ENCODE measurements around the gene KIF1A.
A peak's percentile ranks its signal among the peaks of the same experiment; 100 is the strongest.

Gene KIF1A

DNA sequence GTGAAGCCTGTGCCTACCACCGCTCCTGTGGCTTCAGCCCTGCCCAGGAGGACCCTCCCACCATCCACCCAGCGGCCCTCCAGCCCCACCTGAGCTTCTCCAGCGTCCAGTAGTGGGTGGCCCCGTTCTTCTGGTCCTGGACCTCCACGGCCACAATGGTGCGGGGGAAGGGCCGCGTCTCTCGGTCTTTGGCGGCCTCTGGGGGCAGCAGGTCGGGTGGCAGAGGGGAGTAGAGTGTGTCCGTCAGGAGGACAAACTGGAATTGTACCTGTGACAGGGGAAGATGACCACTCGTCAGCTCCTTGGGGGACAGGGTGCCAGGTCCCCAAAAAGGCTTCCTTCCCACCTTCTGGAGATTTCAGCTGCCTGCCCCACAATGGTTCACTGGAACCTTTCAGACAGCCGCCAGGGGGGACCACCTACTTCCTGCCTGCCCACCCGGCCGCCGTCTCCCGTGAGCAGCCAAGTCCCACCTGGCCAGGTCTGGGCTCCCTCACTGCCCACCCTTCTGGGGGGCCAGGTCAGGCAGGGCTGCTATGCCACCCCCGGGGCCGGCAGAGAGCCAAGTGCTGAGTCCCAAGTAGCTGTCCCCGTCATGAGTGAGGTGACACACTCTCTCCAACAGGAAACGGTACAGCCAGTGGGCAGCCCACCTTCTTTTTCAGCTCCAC lies 59.3 kb downstream of the KIF1A start:
- no peak for DNase-seq

DNA sequence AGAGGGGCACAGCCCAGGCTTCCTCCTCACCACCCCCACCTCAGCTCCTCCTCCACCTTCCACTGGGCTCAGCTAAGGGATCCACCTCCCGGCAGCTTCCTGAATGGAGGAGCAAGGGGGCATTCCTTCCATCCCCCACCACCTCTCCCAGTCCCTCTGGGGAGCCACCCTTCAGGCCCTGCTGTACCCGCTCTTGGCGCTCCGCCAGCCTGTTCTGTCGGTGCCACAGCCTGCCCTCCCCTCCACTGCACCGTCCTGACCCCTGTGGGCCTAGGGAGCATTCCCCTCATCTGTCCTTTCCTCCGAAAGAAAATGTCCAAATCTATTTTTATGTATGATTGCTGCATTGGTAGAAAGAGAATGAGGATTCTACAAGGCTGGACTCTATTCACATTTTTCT lies 59.9 kb downstream of the KIF1A start:
- no peak for DNase-seq

DNA sequence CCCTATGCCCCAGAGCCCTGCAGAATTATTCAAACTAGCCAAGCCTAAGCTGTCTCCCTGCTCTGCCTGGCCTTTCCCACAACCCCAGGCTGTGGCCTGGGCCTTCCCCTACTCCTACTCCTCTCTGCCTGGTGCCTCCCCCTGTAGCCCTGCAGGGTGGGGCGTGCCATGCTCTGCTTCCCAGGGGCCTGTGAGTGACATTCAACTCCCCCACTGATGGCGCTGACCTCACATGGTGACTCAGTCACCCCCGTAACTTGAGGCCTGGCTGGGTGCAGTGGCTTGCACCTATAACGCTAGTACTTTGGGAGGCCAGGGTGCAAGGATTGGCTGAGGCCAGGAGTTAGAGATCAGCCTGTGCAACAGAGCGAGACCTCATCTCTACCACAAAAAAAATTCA lies 60.6 kb downstream of the KIF1A start:
- DNase-seq = no peak

DNA sequence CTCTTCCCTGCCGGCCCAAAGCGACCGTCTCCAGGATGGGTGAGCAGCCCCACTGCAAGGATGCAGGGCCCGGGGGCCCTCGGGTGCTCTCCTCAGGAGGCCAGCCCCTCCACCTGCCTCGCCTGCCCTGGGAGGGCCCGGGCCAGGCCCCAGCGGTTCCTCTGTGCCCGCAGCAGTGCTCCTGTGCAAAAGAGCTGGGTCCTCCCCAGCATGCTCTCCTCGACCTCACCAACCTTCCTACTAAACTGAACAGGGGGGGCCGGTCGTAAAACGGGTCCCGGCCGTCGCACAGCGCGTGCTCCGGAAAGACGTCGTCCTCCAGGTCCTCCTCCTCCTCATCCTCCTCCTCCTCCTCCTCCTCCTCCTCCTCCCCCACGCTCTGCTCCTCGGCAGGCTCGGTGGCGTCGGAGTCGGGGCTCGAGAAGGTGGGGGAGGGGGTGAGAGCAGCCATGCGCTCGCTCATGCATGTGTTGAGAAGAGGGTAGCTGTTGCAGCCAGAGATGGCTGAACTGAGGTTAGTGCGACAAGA lies 62.9 kb downstream of the KIF1A start:
- DNase-seq = no peak

DNA sequence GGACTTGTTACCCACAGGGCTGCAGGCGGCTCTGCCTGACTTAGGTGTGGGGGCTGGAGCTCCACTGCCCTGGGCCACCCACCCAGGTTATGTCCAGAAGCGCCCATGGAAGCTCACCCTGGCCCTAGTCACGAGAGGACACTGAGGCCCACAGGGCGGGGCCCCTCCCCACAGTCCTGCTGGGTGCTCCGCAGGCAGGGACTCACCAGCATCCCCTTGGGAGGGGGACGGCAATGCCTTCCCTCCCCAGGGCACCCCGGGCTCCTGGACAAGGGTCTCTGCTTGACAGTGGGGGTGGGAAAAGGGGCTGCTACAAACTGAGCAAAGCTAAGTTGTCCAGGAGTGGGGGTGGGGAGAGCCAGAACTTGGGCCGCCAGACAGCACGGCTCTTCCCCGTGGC lies 67.8 kb downstream of the KIF1A start:
- no peak for DNase-seq

DNA sequence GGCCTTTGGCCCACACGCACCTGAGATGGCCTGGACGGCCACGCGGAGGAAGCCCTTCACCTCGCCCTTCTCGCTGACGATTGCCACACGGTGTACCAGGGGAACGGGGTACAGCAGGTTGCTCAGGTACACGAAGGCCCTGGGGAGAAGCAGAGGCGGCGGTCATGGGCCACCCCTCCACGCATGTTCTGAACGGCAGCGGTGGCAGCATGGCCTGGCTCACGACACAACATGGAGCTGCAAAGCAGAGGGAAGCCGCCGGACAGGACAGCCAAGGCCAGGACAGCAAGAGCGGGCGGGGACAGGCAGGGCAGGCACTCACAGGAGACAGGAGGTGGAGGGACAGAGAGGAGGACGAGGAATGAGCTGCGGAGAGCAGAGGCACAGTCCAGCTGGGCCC lies 69.6 kb downstream of the KIF1A start:
- DNase-seq = no peak

DNA sequence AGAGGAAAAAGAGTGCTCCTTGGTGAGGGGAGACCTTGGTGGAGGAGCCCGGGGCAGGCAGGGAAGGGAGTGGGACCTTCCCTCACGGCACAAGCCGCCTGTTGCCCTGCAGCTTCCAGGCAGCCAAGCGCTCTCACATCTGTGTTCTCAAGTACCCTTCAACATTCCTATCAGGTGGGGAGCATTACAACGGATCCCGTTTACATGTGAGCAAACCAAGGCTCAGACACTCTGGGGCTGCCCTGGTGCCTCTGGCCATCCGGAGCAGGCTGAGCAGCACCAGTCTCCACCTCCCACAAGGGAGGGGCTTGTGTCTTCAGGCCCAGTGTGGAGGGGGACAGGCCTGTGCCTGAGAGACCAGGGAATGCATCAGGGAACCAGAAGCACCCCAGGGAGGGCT lies 70.5 kb downstream of the KIF1A start:
- no peak for DNase-seq

DNA sequence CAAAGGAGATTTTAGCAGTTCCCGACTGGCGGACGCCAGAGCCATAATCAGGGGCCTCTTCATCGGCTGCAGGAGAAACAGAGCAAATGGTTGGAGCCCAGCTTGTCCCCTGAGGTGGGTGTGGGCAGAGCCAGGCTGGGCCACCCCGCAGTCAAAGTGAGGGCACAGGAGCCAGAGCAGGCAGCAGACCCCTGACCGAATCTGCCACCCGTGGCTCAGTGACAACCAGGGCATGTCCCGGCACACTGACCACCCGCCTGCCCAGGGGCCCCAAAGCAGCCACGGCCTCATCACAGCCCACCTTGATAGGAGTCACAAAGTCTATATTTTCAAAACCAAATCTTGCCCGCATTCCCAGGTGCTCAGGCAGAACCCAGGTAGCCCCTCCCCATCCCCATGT lies 72.8 kb downstream of the KIF1A start:
- no peak for DNase-seq

DNA sequence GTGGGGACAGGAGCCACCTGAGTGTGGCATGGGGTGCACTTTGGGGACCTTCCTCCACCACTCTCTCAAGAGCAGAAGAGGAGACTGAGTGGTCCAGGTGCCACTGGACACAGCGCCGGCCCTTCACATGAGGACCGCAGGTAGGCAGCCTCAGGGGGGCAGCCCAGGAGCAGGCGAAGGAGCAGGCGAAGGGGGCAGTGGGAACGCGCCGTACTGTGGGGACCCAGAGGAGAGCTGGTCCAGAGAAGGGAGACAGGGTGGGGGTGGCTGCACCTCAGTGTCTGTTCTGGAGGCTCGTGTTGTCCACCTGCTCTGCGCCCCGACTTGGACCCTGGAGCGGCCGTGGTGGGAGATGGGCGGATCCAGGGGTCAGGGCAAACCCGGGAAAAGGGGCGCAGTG lies 73.3 kb downstream of the KIF1A start:
- DNase-seq = no peak

DNA sequence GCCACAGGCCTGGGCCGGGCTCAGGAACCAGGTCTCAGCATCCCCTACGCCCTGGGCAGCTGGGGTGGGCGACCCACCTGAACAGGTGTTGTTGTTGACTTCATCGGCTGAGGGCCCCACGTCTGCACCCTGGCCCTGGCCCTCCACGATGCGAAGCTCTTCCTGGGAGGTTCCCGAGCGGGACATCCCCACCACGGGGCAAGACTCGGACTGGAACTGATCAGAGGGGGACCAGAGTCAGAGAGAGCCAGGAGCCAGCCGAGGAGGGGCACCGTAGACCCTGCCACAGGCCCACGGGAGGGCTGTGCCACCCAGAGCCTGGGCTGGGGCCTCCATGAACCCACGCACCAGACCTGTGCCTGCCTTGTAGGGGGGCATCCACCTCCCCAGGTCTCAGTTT lies 74.1 kb downstream of the KIF1A start:
- no peak for DNase-seq

DNA sequence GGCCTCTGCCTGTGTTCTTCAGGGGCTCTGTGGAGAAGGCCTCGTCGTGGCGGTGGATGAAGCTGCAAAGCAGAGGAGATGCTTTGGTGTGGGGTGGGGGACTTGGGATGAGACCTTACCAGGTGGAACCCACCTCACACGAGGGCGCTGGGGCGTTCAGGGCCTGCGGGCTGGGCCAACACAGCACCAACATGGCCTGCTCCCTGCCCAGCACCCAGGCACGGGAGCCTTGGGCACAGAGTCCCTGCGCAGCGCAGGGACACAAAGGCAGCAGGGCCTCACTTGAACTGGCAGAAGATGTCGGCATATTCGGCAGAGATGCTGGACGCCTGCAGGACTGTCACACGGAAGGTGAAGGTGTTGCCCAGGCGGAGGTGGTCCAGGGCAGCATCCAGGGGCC lies 74.6 kb downstream of the KIF1A start:
- DNase-seq = no peak

DNA sequence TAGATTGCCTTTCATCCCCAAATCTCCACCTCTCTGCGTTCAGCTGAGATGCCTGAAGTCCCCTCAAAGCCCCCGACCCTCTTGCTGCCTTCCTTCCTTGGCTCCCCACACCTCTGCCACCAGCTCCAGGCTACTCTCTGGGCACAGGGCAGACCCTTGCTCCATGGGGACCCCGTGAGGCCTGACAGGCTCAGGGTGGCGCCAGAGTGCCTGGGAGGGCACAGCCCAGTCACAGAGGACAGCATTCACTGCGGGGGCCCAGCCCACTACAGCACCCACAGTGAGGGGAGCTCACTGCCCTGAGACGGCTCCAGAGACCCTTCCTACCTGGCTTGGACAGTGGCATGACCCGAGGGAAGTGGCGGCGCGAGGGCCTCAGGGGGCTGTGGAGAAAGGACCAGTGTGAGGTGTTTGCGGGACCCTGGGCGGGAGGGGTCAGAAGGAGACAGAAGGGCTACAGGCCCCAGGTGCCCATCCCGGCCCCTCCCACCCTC lies 77.4 kb downstream of the KIF1A start:
- no peak for DNase-seq

DNA sequence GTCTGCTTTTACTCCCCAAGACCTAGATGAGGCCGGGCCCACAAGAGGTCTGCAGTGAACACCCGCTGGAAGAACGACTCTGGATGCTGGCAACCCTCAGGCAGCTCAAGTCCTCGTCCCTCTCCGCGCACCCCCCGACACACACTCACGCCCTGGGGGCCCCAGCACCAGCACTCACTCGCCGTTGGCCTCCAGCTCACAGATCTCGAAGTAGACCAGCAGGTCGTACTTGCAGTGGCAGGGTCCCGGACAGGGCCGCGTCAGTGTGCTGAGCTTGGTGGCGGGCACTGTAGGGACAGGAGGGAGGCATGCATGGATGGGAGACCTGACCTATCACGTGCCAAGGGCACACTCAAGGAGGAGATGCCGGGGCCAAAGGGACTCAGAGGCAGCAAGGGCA lies 78.9 kb downstream of the KIF1A start:
- DNase-seq = no peak

DNA sequence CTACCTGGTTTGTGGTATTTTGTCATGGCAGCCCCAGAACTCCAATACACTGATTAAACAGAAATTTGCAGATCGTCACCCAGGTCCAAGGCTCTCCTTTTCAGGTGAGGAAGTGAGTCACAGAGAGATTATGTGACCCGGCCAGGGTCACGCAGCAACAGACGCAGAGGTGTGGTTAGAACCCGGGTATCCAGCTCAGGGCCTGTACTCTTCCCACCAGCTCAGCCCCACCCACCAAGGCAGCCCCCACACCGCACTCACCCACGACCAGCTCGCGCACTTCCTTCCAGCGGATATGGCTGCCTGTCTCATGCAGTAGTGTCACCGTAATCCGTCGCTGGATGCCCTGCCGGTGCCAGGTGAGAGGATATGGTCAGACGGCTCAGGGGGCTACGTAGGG lies 80.2 kb downstream of the KIF1A start:
- DNase-seq = peak; percentile 19

DNA sequence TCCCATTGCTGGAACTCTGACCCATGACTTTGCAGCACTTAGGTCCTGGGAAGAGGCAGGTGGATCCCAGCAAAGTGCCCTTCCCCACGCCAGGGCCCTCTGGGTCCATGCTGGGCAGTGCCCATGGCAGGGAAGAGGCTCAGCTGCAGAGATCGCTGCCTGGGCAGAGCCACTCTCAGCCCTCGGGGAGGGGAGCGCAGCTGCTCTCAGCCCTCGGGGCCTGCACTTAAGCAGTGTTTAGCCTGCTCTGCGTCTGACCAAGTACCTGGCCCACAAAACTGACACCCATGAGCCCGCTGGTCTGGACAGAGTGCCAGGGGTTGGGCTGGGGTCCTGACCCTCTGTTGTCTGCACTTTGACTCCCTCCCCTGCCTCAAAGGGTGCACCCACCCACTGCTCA lies 82.1 kb downstream of the KIF1A start:
- DNase-seq = no peak

DNA sequence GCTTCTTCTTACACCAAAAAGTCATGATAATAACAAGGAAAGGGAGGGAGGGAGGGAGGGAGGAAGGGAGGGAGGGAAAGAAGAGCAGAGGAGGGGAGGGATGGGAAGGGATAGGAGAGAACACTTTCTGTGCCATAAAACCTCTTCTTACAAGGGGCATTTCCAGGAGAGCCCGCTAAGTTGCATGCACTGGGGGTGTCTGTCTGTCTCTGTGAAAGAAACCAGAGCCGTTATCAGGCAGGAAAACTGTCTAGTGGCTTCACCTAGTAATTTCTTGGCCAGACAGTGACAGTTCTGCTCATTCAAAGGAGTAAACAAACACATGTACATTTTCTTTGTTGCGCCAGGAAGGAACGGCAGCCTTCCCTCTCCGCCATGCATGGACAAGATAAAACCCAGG lies 82.5 kb downstream of the KIF1A start:
- no peak for DNase-seq

DNA sequence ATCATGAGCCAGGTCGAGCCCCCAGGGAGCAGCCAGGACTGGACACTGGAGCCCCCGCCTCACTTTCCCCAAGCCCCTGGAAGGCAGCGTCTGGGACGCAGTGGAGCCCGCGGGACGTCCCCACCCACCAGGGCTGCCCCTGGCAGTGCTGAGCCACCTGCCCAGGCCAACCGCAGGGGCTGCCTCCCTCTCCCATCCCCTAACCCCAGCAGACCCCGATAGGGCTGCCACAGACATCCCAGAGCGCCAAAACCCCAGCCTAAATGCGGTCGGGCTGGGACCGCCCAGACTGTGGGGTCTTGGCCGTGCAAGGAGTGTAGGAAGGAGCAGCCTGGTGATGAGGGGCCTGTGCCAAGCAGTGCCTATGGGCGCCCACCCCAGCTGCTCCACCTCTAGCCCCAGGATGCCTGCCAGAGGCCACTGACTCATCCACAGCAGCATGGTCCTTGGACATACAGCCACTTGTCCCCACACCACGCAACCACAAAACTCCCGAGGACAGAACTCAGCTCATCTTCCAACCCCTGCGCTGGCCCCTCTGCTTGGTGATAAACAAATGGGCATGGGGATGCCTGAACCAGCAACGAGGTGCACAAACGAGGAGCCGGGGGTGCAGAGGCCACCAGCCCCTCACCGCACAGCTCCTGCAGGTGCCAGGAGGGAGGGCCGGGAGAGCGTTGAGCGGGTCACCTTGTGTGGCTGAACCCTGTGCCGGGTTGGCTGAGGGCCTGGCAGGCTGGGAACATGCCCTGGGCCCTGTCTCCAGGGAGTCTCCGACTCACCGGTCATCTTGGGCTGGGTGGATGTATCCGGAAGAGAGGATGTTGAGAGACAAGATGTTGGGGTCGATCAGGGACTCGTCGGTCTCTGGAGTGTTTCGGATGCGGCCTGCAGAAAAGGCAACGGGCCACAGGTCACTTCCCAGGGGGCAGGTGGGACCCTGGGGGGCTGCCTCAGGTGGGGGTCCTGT lies 83.5 kb downstream of the KIF1A start:
- DNase-seq = no peak

DNA sequence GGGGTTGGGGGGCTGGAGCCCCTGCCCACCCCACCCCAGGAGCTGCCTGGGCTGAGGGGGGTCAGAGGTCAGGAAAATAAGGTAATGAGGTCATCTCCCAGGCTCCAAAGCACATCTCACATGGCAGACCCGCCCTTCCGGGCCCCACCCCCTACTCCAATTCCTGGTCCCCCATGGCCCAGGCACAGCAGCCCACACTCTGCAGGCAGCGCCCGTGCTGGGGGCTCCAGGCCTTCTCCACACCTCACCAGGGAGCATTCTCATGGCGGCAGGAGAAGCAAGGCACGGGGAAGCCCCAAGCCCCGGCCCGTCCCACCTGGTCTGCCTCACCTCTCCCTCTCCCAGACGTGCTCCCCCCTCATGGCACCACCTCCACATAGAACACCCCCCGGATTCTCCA lies 84.5 kb downstream of the KIF1A start:
- no peak for DNase-seq

DNA sequence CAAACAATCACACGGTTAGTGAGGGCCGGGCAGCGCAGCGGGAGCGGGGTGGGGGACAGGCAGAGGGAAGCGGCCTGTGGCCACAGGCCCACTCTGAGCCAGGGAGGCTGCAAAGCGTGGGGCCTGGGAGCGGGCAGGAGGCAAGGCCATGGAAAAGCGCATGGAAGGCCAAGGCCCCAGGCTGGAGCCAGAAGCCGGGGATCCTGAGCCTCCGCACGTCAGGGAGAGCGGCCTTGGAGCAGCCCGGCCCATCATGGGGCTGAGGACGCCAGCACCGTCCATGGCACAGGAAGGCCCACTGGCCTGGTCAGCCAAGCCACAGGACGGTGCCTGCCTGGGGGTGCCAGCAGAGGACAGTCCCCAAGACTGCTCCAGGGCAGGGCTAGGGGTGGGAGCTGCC lies 85.3 kb downstream of the KIF1A start:
- no peak for DNase-seq

DNA sequence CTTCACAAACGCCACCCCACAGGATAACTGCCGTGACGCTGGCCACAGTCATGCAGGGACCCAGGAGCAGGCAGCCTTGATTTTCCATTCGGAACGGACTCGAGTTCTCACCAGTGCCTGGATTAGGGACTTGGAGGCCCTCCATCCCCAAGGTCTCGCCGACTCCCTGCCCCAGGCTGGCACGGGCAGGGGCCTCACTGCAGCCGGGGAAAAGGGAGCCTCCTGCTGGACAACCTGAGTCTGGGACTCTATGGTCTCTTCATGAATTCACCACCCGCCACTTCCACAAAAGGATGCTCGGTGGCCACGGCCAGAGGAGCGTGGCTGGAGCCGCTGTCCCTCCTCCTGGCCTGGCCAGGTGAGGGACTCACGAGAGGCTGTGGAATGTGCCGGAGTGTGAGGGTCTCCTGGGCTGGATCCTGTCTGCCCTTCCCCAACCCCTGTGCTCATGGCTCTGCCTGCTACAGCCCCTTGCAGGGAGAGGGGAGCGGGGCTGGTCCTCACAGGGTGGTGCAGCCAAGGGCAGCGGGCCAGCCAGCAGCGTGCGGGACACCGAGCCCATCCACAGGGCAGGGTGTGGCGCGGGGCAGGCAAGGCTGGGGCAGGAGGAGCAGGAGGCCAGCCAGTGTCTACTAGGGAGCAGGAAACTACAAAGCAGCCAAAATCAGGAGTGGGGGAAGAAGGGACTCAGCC lies 86.1 kb downstream of the KIF1A start:
- peak; percentile 5 for DNase-seq

DNA sequence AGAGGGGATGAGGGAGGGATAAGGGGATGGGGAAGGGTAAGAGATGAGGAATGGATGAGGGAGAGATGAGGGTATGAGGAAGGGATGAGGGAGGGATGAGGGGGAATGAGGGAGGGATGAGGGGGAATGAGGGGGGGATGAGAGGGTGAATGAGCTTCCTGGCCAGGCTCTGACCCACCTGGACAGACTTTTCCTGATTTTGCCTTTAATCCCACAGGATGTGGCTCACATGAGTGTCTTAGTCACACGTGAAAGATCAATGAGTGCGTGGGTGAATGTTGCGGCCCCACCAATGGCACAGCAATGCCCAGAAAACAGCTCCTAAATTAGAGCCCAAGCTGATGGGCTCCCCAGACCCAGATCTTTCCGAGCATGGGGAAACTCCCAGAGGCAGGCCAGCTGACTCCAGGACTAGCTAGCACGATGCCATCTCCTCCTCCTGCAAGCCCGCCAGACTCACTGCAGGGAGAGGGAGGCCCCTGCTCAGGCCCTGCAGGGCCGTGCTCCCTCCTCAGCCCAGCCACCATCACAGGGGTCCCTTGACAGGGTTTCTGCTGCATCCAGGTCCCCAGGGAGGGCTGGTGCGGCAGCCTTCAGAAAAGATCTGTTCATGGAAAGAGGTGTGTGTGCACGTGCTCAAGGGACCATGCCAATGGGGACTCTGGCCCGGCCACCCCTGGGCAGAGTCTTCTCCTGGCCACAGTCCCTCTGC lies 87.0 kb downstream of the KIF1A start:
- DNase-seq = no peak

DNA sequence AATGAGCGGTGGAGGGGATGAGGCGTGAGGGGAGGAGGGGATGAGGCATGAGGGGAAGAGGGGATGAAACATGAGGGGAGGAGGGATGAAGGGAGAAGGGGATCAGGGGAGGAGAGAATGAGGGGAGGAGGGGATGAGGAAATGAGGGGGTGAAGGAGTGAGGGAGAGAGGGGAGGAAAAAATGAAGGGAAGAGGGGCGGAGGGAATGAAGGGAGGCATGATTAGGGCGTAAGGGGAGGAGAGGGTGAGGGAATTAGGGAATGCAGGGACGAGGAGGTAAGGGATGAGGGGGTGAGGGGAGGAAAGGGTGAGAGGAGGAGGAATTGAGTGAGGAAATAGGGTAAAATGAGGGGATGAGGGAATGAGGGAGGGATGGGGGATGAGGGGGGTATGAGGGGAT lies 87.8 kb downstream of the KIF1A start:
- no peak for DNase-seq

DNA sequence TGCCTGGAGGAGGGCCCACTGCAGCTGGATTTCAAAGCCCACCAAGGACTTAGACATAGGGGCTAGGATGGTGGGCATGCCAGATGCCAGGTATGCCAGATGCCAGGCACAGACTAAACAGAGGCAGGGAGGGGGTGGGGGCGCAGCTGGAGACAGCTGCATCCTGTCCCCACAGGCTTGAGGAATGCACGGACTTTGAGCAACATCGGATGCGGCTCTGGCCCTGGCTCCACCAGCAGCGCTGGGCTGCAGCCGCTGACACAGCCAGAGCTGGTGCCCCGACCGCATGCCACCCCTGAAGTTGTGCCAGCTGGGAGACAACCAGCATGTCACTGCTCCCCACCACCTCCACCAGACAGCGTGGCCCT lies 88.9 kb downstream of the KIF1A start:
- DNase-seq = no peak

Measured in CD4-positive, alpha-beta T cell treated with Interleukin-4 for 4 hours (primary cell).